ENCODE data around the gene PAEP. TPM values are rescaled to one million over a fixed set of nuclear protein-coding genes. Genes with fewer than 3 reads are reported as not detected.
"Not testable (repeated sequence)": the region's sequence is repeated elsewhere in the genome, so short reads cannot be mapped to it uniquely, and the experiment has no call there.

The PAEP gene
- total RNA-seq, 1 experiment from 2014 or later: not detected

GRCh38 chr9:135533674-135534073, 27.9 kb upstream of the PAEP start:
- Histone ChIP-seq H3K27me3 (replicated peaks) (no peaks in the 10 kb centered on the region), H3K27ac (no peak overlapping the region), H3K4me1 (replicated peaks) (no peaks in the 10 kb centered on the region), H3K4me3 (no peak overlapping the region), H3K36me3 (no peaks in the 10 kb centered on the region), H3K9me3 (replicated peaks) (no peaks in the 10 kb centered on the region)
- DNase-seq (ENCODE audit: low read depth in 1 of 2, low spot score in 2 of 2): no peak

DNA sequence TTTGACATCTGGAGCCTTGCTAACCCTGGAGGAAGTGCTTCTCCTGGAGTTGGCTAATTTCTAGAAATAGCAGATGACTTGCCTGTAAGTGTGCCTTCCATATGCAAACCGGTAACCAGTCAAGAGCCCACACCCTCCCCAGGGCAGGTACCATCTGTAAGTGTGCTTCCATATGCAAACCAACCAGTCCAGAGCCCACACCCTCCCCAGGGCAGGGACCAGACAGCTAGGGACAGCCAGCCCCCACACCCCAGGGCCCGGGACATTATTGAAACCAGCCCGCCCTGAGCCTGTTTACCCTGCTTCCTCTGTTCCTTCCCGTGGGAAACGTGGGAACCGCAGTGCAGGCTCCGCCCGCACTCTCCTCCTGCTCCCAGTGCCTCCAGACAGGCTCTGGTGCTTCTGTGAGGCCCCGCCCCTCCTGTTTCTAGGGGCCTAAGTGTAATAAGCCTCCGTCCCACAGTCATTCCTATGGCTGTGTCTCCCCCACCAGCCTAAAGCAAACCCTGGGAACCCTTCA, 27.3 kb upstream of the PAEP start:
- not testable (repeated sequence) for DNase-seq (ENCODE audit: low read depth in 1 of 2, low spot score in 2 of 2); H3K4me3 ChIP-seq; H3K27me3 ChIP-seq (replicated peaks); H3K4me1 ChIP-seq (replicated peaks); H3K9me3 ChIP-seq (replicated peaks); H3K27ac ChIP-seq; H3K36me3 ChIP-seq

GRCh38 chr9:135534826-135535225, 26.7 kb upstream of the PAEP start:
- peak in 1 of 2 experiments; percentile 28 for DNase-seq (ENCODE audit: low read depth in 1 of 2, low spot score in 2 of 2)
- H3K4me3 ChIP-seq; H3K36me3 ChIP-seq; H3K9me3 ChIP-seq (replicated peaks); H3K4me1 ChIP-seq (replicated peaks); H3K27me3 ChIP-seq (replicated peaks); H3K27ac ChIP-seq: not testable (repeated sequence)

DNA sequence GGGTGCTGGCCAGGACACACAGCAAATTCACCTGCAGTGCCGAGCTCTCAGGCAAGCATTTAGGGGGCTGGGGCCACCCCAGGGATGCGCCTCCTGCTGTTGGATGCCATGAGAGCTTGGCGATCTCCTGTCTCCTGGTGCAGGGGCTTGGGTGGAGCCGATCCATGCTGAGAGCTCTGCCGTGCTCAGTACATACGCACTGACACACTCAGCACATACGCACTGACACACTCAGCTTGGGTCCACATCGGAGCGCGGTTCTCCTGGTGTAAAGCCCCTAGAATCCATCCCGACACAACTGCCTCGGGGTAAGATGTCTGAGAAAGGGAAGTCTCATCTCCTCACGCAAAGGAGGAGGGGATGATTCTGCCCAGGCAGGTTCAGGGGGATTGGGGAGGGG, 25.9 kb upstream of the PAEP start:
- H3K27me3 ChIP-seq (replicated peaks); H3K27ac ChIP-seq; H3K36me3 ChIP-seq; H3K4me1 ChIP-seq (replicated peaks); H3K9me3 ChIP-seq (replicated peaks); H3K4me3 ChIP-seq: not testable (repeated sequence)
- peak in 1 of 2 experiments; percentile 13 for DNase-seq (ENCODE audit: low read depth in 1 of 2, low spot score in 2 of 2)

- DNase-seq (ENCODE audit: low read depth in 1 of 2, low spot score in 2 of 2): no peak
- no peaks in the 10 kb centered on the region for H3K36me3 ChIP-seq
- H3K9me3 ChIP-seq (replicated peaks): no peaks in the 10 kb centered on the region
- H3K27me3 ChIP-seq (replicated peaks): no peaks in the 10 kb centered on the region
- no peak overlapping the region for H3K4me3 ChIP-seq
- no peak overlapping the region for H3K27ac ChIP-seq
- no peaks in the 10 kb centered on the region for H3K4me1 ChIP-seq (replicated peaks)
These were observed 25.3 kb upstream of the PAEP start for GRCh38 chr9:135536216-135536615.

DNA sequence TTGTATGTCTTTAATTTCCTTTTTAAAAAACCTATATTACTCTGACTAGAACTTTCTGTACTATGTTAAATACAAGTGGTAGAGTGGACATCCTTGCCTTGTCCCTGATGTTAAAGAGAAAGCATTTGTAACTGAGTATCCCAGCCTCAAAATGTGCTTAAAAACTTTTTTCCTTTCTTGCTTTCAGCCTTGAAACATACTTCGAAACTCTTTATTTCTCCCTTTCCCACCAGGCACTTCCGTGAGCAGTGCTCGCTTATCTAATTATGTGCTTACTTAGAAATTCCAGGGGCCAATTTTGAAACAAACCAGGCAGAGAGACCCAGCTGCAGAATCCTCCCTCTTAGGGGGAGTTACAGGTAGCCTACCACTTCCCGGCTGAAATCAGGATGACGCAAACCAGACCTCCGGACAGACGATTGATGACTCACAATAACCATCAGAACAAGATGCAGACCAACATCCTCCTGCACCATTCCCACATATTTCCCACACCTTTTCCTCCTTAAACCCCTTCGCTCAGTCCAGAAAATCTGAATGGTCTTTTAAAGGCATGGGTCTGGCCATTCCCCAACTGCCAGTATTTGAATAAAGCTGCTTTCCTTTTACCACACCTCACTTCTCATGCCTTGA, 18.2 kb upstream of the PAEP start:
- not testable (repeated sequence) for H3K27me3 ChIP-seq (replicated peaks); H3K4me3 ChIP-seq; H3K27ac ChIP-seq; H3K36me3 ChIP-seq; H3K9me3 ChIP-seq (replicated peaks); H3K4me1 ChIP-seq (replicated peaks); DNase-seq (ENCODE audit: low read depth in 1 of 2, low spot score in 2 of 2)

- Histone ChIP-seq H3K9me3 (replicated peaks) (no peaks in the 10 kb centered on the region), H3K4me1 (replicated peaks) (no peaks in the 10 kb centered on the region), H3K27me3 (replicated peaks) (no peaks in the 10 kb centered on the region), H3K27ac (no peak overlapping the region), H3K36me3 (no peaks in the 10 kb centered on the region), H3K4me3 (no peak overlapping the region)
- no peak for DNase-seq (ENCODE audit: low read depth in 1 of 2, low spot score in 2 of 2)
These were observed 16.4 kb upstream of the PAEP start for GRCh38 chr9:135544981-135545635.

DNA sequence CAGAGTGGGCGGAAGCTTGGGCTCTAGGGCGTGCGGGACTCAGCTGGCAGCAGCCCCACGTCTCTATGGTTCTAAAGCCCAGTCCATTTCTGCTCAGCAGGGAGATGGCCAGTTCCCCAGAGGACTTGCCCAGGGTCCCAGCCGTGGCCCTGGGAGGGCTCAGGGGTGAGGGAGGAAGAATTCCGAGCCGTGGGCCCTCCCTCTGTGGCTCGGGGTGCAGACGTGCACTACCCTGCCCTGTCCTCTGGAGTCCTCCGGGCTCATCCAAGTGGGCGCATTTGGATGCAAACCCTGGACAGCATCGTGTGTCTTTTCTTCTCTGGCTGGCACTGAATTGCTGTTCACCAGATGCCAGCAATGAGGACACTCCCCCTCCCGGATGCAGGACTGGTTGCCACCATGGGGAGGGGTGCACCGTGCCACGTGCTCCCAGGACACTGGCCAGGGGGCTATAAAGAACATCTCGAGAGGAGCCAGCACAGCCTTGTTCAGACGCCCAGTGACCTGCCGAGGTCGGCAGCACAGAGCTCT, 15.8 kb upstream of the PAEP start, which contains the start of gene OBP2A:
TSS of gene OBP2A (plus strand) at position 481 of the 531 bp plus-strand sequence. CDS start 55 bp downstream, outside the sequence.
- not testable (repeated sequence) for H3K27ac ChIP-seq; H3K27me3 ChIP-seq (replicated peaks); H3K9me3 ChIP-seq (replicated peaks); H3K4me3 ChIP-seq; DNase-seq (ENCODE audit: low read depth in 1 of 2, low spot score in 2 of 2); H3K36me3 ChIP-seq; H3K4me1 ChIP-seq (replicated peaks)

GRCh38 chr9:135546792-135547617, 14.6 kb upstream of the PAEP start:
- not testable (repeated sequence) for H3K27ac ChIP-seq; DNase-seq (ENCODE audit: low read depth in 1 of 2, low spot score in 2 of 2); H3K4me3 ChIP-seq; H3K27me3 ChIP-seq (replicated peaks); H3K36me3 ChIP-seq; H3K9me3 ChIP-seq (replicated peaks); H3K4me1 ChIP-seq (replicated peaks)

GRCh38 chr9:135547756-135548736, 13.5 kb upstream of the PAEP start:
- no peak for DNase-seq (ENCODE audit: low read depth in 1 of 2, low spot score in 2 of 2)
- H3K36me3 ChIP-seq: no peaks in the 10 kb centered on the region
- H3K27ac ChIP-seq: no peak overlapping the region
- H3K9me3 ChIP-seq (replicated peaks): no peaks in the 10 kb centered on the region
- no peaks in the 10 kb centered on the region for H3K4me1 ChIP-seq (replicated peaks)
- no peaks in the 10 kb centered on the region for H3K27me3 ChIP-seq (replicated peaks)
- H3K4me3 ChIP-seq: no peak overlapping the region

DNA sequence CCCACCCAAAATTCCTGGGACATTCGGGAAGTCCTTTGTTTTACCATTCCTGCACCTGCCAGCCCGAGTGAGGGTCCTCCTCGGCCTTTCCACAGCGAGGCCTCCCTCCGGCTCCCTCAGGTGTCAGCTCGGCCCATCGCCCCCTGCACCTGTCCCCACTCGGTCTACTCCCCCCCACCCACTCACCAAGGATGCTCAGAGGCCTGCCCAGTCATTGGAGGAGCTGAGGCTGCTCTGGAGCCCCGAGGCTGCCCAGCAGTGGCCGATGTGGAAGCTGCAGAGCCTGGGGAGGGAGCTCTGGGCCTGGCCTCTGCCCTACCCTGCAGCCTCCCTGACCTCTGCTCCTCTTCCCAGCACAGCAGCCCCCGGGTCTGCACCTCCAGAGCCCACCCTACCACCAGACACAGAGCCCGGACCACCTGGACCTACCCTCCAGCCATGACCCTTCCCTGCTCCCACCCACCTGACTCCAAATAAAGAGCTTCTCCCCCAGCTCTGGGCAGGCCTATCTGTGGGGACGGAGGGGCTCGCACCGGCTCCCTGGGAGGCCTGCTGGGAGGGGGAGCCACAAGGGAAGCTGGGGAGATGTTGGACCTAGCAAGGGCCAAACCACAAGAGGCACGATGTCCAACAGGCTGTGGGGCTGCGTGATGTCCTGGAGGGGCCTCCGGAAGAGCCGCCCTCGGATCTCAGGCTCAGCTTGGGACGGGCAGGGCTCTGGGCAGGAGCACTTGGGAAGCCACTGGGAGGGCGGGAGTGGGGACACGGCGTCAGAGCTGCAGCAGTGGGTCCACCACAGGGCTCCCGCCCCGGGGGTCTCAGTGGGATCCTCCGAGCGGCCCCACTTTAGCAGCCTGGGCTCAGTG, 11.8 kb upstream of the PAEP start:
- H3K27ac ChIP-seq; H3K4me1 ChIP-seq (replicated peaks); H3K36me3 ChIP-seq; H3K9me3 ChIP-seq (replicated peaks); DNase-seq (ENCODE audit: low read depth in 1 of 2, low spot score in 2 of 2); H3K27me3 ChIP-seq (replicated peaks); H3K4me3 ChIP-seq: not testable (repeated sequence)

- no peaks in the 10 kb centered on the region for H3K27me3 ChIP-seq (replicated peaks)
- DNase-seq (ENCODE audit: low read depth in 1 of 2, low spot score in 2 of 2): no peak
- no peaks in the 10 kb centered on the region for H3K9me3 ChIP-seq (replicated peaks)
- H3K36me3 ChIP-seq: no peaks in the 10 kb centered on the region
- H3K27ac ChIP-seq: no peak overlapping the region
- H3K4me3 ChIP-seq: no peak overlapping the region
- peaks cover 13% of the 10 kb centered on the region for H3K4me1 ChIP-seq (replicated peaks)
These were observed 11.1 kb upstream of the PAEP start for GRCh38 chr9:135550344-135550918.

Measured in SJSA1 (cell line).